Fibroblast of lung (primary cell): ENCODE data around the gene ALG1L2.

Experiments
- CTCF ChIP-seq, 2 donors: IDR thresholded peaks in 1 of 2; conservative IDR thresholded peaks in 1 of 2; 1 replicate in 1 of 2; 2 replicates in 1 of 2; pipeline ENCODE4 v1.5.1; 2011 to 2012; ENCODE audit warnings: low read length in 2 of 2, control low read depth in 1 of 2, inconsistent platforms in 1 of 2, low read depth in 1 of 2, mild to moderate bottlenecking in 1 of 2
- EZH2 ChIP-seq: IDR thresholded peaks from 2 replicates; pipeline ENCODE4 v1.5.1; 2012; ENCODE audit warnings: low read length, control low read depth, mild to moderate bottlenecking; ENCODE audit errors: missing control alignments

GRCh38 chr3:130111185-130111864, 29.7 kb downstream of the ALG1L2 start:
- TF ChIP-seq CTCF (conservative IDR thresholded peaks at IDR 0.05 in 1 of 2, IDR thresholded peaks at IDR 0.05 in 1 of 2; ENCODE audit: low read depth in 1 of 2, low read length in 2 of 2): no peak
- TF ChIP-seq EZH2: no peak
